COLO668 (cell line): ENCODE results near the gene RRM1.
"Not testable (repeated sequence)": the region's sequence is repeated elsewhere in the genome, so short reads cannot be mapped to it uniquely, and the experiment has no call there.

Experiments
- DNase-seq: peaks from one replicate; lab custom pipeline; 2025; ENCODE audit not compliant: unreplicated experiment; lab: John Stamatoyannopoulos, UW

Gene RRM1

GRCh38 chr11:4134806-4135205 lies 40.2 kb downstream of the RRM1 start:
- no peak for DNase-seq

GRCh38 chr11:4138497-4138896 lies 43.9 kb downstream of the RRM1 start:
- no peak for DNase-seq

GRCh38 chr11:4140067-4140636 lies 45.6 kb downstream of the RRM1 start:
- DNase-seq = no peak

- DNase-seq = no peak
These were observed 51.6 kb downstream of the RRM1 start for GRCh38 chr11:4146070-4146771.

GRCh38 chr11:4146772-4147098 lies 52.1 kb downstream of the RRM1 start:
- DNase-seq = no peak

- DNase-seq = no peak
These were observed 59.9 kb downstream of the RRM1 start for GRCh38 chr11:4154503-4154902.

- no peak for DNase-seq
These were observed 62.0 kb downstream of the RRM1 start for GRCh38 chr11:4156571-4156970.

- DNase-seq = not testable (repeated sequence)
These were observed 64.2 kb downstream of the RRM1 start for GRCh38 chr11:4158818-4159217.

- no peak for DNase-seq
These were observed 66.7 kb downstream of the RRM1 start for GRCh38 chr11:4161305-4161704.

- no peak for DNase-seq
These were observed 70.4 kb downstream of the RRM1 start for GRCh38 chr11:4164884-4165590.

- DNase-seq = no peak
These were observed 72.7 kb downstream of the RRM1 start for GRCh38 chr11:4167292-4167691.

GRCh38 chr11:4167758-4168157 lies 73.2 kb downstream of the RRM1 start:
- no peak for DNase-seq

- DNase-seq = not testable (repeated sequence)
These were observed 81.2 kb downstream of the RRM1 start for GRCh38 chr11:4175620-4176350.

- no peak for DNase-seq
These were observed 84.4 kb downstream of the RRM1 start for GRCh38 chr11:4178813-4179662.

- DNase-seq = no peak
These were observed 86.0 kb downstream of the RRM1 start for GRCh38 chr11:4180441-4181183.

GRCh38 chr11:4181782-4182721 lies 87.5 kb downstream of the RRM1 start:
- peak; percentile 61 for DNase-seq

GRCh38 chr11:4183410-4184057 lies 88.9 kb downstream of the RRM1 start:
- no peak for DNase-seq

GRCh38 chr11:4184163-4184916 lies 89.7 kb downstream of the RRM1 start:
- no peak for DNase-seq
